Measurements from ENCODE around the gene GPRC5A.
A peak's percentile ranks its signal among the peaks of the same experiment; 100 is the strongest.

Gene GPRC5A

GRCh38 chr12:12943586-12944260, 52.4 kb downstream of the GPRC5A start:
- DNase-seq = no peak

DNA sequence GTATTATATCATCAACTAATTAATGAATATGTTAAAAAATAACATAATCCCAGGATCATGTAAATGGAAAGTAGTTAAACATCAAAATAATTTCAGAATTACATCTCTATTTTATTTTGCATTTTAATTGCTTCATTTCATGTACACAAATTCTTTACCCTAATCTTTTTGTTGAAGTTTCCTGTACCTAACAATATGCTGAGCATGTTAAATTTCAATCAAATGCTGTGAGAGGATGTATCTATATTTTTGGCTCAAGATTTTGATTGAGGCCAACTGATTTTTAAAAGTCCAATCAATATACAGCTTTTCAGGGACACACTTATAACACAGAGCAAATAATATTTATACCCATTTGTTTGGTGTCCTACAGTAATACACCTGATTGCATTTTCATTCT, 54.2 kb downstream of the GPRC5A start:
- DNase-seq = no peak

DNA sequence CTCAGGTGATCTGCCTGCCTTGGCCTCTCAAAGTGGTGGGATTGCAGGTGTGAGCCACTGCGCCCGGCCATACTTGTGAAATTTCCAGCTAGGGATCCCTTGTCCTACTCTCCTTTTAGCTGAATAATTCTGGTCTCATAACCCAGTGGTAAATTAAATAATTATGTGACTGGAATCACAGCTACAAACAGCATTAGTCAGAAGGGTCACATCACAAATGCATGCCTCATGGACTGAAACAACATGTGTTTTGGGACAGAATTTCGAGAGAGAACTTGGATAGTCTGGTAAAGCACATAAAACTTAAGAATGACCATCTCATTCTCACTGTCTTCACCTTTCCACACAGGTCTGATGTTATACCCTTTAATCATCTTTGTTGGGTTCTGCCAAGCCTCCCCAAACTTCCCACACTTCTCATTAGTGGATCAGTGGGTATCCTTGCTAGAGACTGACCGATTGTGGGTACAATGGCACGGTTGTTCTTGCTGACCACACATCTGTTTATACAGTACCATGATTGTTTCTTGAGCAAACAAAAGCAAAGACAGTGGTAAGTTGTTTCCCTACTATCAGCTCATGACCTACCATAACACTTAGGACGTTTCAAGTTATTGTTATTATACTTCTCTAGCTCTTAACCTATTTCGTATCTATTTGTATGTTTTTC, 55.5 kb downstream of the GPRC5A start:
- no peak for DNase-seq

DNA sequence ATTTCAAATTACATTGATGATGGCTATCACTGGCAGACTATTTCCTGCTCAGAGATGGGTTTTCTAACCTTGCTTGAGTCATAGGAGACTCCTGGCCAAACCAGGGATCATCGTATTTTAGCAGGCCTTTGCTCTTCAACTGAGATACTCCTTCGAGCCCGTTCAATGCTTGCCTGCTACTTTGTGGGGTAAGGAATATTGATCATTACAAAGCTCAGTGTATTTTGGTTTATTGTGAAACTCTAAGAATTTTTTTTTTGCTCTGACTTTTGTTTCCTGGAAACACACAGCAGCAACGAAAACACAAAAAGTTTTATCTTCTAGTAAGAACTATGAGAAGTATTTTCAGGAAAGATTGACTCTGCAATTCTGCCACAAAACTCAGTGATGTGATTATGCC, 56.5 kb downstream of the GPRC5A start:
- no peak for DNase-seq

- no peak for DNase-seq
Measured at GRCh38 chr12:12951504-12951903, 60.1 kb downstream of the GPRC5A start.

GRCh38 chr12:12952036-12952435, 60.7 kb downstream of the GPRC5A start, which contains the start of gene GPRC5D:
Gene GPRC5D (minus strand): TSS chr12:12952170. CDS start chr12:12950384, 1,786 bp downstream.
- no peak for DNase-seq

- DNase-seq = no peak
Measured at GRCh38 chr12:12954356-12954755, 63.0 kb downstream of the GPRC5A start.

DNA sequence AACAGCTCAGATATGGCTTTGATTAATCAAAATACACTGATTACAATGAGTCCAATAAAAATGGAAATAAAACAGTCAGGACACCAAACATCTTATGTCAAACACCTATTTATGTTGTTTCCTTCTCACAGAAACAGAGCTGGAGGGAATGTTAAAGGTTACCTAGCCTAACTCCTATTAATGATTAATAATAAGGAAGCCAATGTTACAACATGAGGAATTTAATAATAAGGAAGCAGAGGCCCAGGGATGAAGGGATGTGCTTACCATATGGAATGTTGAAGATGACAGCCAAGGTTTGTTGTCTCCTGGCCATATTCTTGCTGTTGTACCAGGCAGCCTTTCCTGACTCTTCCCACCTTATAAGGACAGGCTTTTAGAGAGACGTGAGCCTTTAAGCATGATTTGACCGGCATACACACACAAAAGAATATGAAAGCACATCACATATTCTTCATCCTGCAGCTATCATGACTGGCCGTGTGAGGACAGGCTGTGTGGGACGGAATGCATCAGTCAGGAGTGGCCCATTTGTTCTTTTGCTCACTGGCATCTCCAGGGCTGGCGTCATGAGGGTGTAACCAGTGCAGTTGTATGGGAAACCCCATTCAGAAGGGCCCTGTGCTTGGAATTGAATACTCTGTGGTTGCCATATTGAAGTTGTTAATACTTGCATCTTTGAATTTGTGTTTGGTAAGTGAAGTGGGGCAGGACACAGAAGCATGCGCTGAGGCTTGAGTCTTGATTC, 63.7 kb downstream of the GPRC5A start:
- DNase-seq = no peak

DNA sequence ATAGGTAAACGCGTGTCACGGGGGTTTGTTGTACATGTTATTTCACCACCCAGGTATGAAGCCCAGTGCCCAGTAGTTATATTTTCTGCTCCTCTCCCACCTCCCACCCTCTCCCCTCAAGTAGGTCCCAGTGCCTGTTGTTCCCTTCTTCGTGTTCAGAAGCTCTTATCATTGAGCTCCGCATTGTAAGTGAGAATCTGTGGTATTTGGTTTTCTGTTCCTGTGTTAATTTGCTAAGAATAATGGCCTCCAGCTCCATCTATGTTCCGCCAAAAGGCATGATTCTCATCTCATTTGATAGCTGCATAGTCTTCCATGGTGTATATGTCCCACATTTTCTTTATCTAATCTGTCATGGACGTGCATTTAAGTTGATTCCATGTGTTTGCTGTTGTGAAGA, 67.5 kb downstream of the GPRC5A start:
- DNase-seq = no peak

DNA sequence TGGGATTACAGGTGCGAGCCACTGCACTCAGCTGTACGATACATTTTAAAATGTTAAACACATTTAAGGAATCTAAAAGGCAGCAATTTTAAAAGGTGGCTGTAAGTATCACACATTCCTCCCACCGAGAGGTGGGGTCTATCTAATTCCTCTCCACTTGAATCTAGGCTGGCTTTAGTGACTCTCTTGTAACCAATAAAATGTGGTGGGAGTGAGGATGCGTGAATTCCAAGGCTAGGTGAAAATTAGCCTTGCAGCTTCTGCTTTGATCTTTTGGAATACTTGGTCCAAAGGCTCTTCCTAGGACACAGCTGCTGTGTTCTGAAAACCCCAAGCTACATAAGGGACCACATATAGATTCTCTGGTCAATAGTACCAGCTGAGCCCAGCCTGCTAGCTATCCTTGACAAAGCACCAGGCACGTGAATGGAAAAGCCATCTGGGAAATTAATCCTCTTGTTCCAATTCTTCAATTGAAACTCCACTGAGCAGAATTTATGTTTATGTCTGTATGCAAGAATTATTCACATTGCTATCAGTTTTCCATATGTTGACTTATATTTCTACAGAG, 69.4 kb downstream of the GPRC5A start:
- no peak for DNase-seq

GRCh38 chr12:12964255-12964654, 72.9 kb downstream of the GPRC5A start:
- DNase-seq = peak; percentile 22 to 38

- DNase-seq = no peak
Measured at GRCh38 chr12:12965836-12966235, 74.5 kb downstream of the GPRC5A start.

Measured in Kasumi-1 (cell line).